T47D (cell line): Measurements from ENCODE around the gene MATK.

ENCODE experiments used
- DNase-seq, 2 experiments: peaks; one replicate each; pipeline versions ENCODE4 v3.0.0 to v3.0.0-alpha.2; 2011 to 2012; ENCODE audit warnings: low read depth in 1 of 2, low spot score in 1 of 2
- JUND ChIP-seq: IDR thresholded peaks from 2 replicates; pipeline ENCODE4 v1.6.1; 2012; ENCODE audit warnings: low read depth
- in situ Hi-C: cut with HindIII; loops from 2 replicates; pipeline ENCODE4 v1.10.0; 2016; ENCODE audit warnings: low sequenced_read_pairs, low pct_unique_long_range_greater_than_20kb

Gene MATK

GRCh38 chr19:3793799-3794198, 7.6 kb upstream of the MATK start:
- no peak for DNase-seq
- no peak for TF ChIP-seq JUND
- in situ Hi-C loops, result no loop called here

- TF ChIP-seq JUND, result no peak
- DNase-seq, result no peak
- in situ Hi-C loops, result no loop called here
Observed at GRCh38 chr19:3792114-3792513, 5.9 kb upstream of the MATK start.

GRCh38 chr19:3790941-3791340, 4.8 kb upstream of the MATK start:
- in situ Hi-C loops, result no loop called here
- no peak for TF ChIP-seq JUND
- DNase-seq, result no peak

GRCh38 chr19:3790209-3790734, 4.1 kb upstream of the MATK start:
- TF ChIP-seq JUND, result no peak
- DNase-seq, result no peak
- in situ Hi-C loops, result no loop called here

GRCh38 chr19:3788996-3789778, 3.0 kb upstream of the MATK start:
- no peak for TF ChIP-seq JUND
- DNase-seq, result no peak
- in situ Hi-C loops, result no loop called here

GRCh38 chr19:3785451-3785937, 687 bp downstream of the MATK start:
- in situ Hi-C loops, result no loop called here
- DNase-seq, result no peak
- TF ChIP-seq JUND, result no peak

- no peak for TF ChIP-seq JUND
- in situ Hi-C loops, result no loop called here
- no peak for DNase-seq
Observed at GRCh38 chr19:3784607-3785450, 1.4 kb downstream of the MATK start.

GRCh38 chr19:3783660-3784584, 2.3 kb downstream of the MATK start:
- no peak for TF ChIP-seq JUND
- peak in 1 of 2 experiments; percentile 46 for DNase-seq
- in situ Hi-C loops, result no loop called here

GRCh38 chr19:3782903-3783302, 3.3 kb downstream of the MATK start:
- no peak for TF ChIP-seq JUND
- in situ Hi-C loops, result no loop called here
- DNase-seq, result no peak

GRCh38 chr19:3782330-3782729, 3.9 kb downstream of the MATK start:
- TF ChIP-seq JUND, result no peak
- in situ Hi-C loops, result no loop called here
- DNase-seq, result no peak

GRCh38 chr19:3781603-3782002, 4.6 kb downstream of the MATK start:
- no peak for TF ChIP-seq JUND
- DNase-seq, result no peak
- in situ Hi-C loops, result no loop called here

- in situ Hi-C loops, result no loop called here
- no peak for TF ChIP-seq JUND
- DNase-seq, result no peak
Observed at GRCh38 chr19:3780786-3781304, 5.3 kb downstream of the MATK start.
